Left kidney (tissue), 2 donors: Measurements from ENCODE around the gene ROBO1. TPM values are rescaled to one million over a fixed set of nuclear protein-coding genes. Genes with fewer than 3 reads are reported as not detected.

Experiments
- DNase-seq: peaks from one replicate; pipeline ENCODE4 v3.0.0-alpha.2; 2013
- polyA plus RNA-seq: library from polyadenylated mRNA; unstranded; fragments of 120-200 nt; gene quantifications from one replicate; pipeline ENCODE4 v1.2.1, GENCODE V29; 2013; ENCODE audit not compliant: insufficient read length

The ROBO1 gene
- polyA plus RNA-seq, 1 donor: 130 TPM

- no peak for DNase-seq
Observed at GRCh38 chr3:79066481-79066880, 701.3 kb downstream of the ROBO1 start.

- no peak for DNase-seq
Observed at GRCh38 chr3:79063624-79064023, 704.2 kb downstream of the ROBO1 start.

GRCh38 chr3:79057756-79058155 lies 710.0 kb downstream of the ROBO1 start:
- DNase-seq: no peak

- no peak for DNase-seq
Observed at GRCh38 chr3:79056498-79056897, 711.3 kb downstream of the ROBO1 start.

GRCh38 chr3:79052054-79052681 lies 715.6 kb downstream of the ROBO1 start:
- no peak for DNase-seq

- DNase-seq: no peak
Observed at GRCh38 chr3:79047581-79047980, 720.2 kb downstream of the ROBO1 start.

- DNase-seq: no peak
Observed at GRCh38 chr3:79041621-79042020, 726.2 kb downstream of the ROBO1 start.

- DNase-seq: no peak
Observed at GRCh38 chr3:79040701-79041100, 727.1 kb downstream of the ROBO1 start.

- no peak for DNase-seq
Observed at GRCh38 chr3:79040091-79040490, 727.7 kb downstream of the ROBO1 start.

- DNase-seq: no peak
Observed at GRCh38 chr3:79039192-79039591, 728.6 kb downstream of the ROBO1 start.

GRCh38 chr3:79038636-79039035 lies 729.2 kb downstream of the ROBO1 start:
- no peak for DNase-seq

- DNase-seq: no peak
Observed at GRCh38 chr3:79038057-79038456, 729.7 kb downstream of the ROBO1 start.

GRCh38 chr3:79032686-79033318 lies 735.0 kb downstream of the ROBO1 start:
- no peak for DNase-seq

- no peak for DNase-seq
Observed at GRCh38 chr3:79030157-79030556, 737.6 kb downstream of the ROBO1 start.

- no peak for DNase-seq
Observed at GRCh38 chr3:79028916-79029315, 738.9 kb downstream of the ROBO1 start.

- no peak for DNase-seq
Observed at GRCh38 chr3:79027593-79027992, 740.2 kb downstream of the ROBO1 start.

- no peak for DNase-seq
Observed at GRCh38 chr3:79019924-79020173, 747.9 kb downstream of the ROBO1 start.

- DNase-seq: peak; percentile 88
Observed at GRCh38 chr3:79019137-79019923, 748.5 kb downstream of the ROBO1 start.

GRCh38 chr3:79018671-79019136 lies 749.1 kb downstream of the ROBO1 start:
- DNase-seq: no peak

GRCh38 chr3:79018265-79018664 lies 749.5 kb downstream of the ROBO1 start:
- no peak for DNase-seq

GRCh38 chr3:79016587-79017376 lies 751.0 kb downstream of the ROBO1 start:
- DNase-seq: no peak

GRCh38 chr3:79015854-79016253 lies 751.9 kb downstream of the ROBO1 start:
- DNase-seq: no peak

- no peak for DNase-seq
Observed at GRCh38 chr3:79012946-79013362, 754.8 kb downstream of the ROBO1 start.
